OCI-LY1 (cell line): ENCODE results near the gene DDX51.

Source experiments
- H2AFZ ChIP-seq: fragments of 200-600 bp; sonication (generic), shearing (Covaris generic); 2 replicates; pipeline ENCODE4 v1.6.0; 2014; ENCODE audit warnings: antibody characterized with exemption, mild to moderate bottlenecking, low read length
- H3F3A ChIP-seq: fragments of 200-600 bp; sonication (generic), shearing (Covaris generic); 2 replicates; pipeline ENCODE4 v1.6.0; 2014; ENCODE audit warnings: mild to moderate bottlenecking, antibody characterized with exemption, low read length, moderate library complexity; ENCODE audit not compliant: insufficient read depth
- H3K27ac ChIP-seq: fragments of 200-600 bp; sonication (generic); 2 replicates; pipeline ENCODE4 v1.5.1; 2014; ENCODE audit warnings: low read length, mixed run types, mild to moderate bottlenecking, low read depth; ENCODE audit not compliant: poor library complexity, severe bottlenecking
- H3K27me3 ChIP-seq: fragments of 200-600 bp; sonication (generic); 2 replicates; pipeline ENCODE4 v1.6.0; 2014; ENCODE audit warnings: antibody characterized with exemption, mild to moderate bottlenecking, low read length, moderate library complexity; ENCODE audit not compliant: insufficient read depth
- H3K36me3 ChIP-seq: fragments of 200-600 bp; sonication (generic); 2 replicates; pipeline ENCODE4 v1.6.1; 2014; ENCODE audit warnings: mild to moderate bottlenecking, antibody characterized with exemption, low read length, moderate library complexity, mixed read lengths; ENCODE audit not compliant: insufficient read depth
- H3K4me1 ChIP-seq: fragments of 200-600 bp; sonication (generic); 2 replicates; pipeline ENCODE4 v1.5.1; 2014; ENCODE audit warnings: mild to moderate bottlenecking, low read length, moderate library complexity; ENCODE audit not compliant: insufficient read depth, severe bottlenecking
- H3K4me2 ChIP-seq: fragments of 200-600 bp; sonication (generic), shearing (Covaris generic); 2 replicates; pipeline ENCODE4 v1.6.1; 2014; ENCODE audit warnings: low read length
- H3K4me3 ChIP-seq: fragments of 200-600 bp; sonication (generic); 2 replicates; pipeline ENCODE4 v1.5.1; 2014; ENCODE audit warnings: low read length, low read depth, mild to moderate bottlenecking, mixed read lengths; ENCODE audit not compliant: poor library complexity, severe bottlenecking
- H3K79me2 ChIP-seq: fragments of 200-600 bp; shearing (Covaris generic); 2 replicates; pipeline ENCODE4 v1.6.1; 2016; ENCODE audit warnings: mixed run types, low read length, mixed read lengths; ENCODE audit not compliant: insufficient read depth
- H3K9ac ChIP-seq: fragments of 200-600 bp; sonication (generic), shearing (Covaris generic); 2 replicates; pipeline ENCODE4 v1.6.1; 2014; ENCODE audit warnings: mild to moderate bottlenecking, low read length, mixed read lengths
- H3K9me2 ChIP-seq: fragments of 200-600 bp; sonication (generic), shearing (Covaris generic); 2 replicates; pipeline ENCODE4 v1.6.1; 2014; ENCODE audit warnings: low read depth, mild to moderate bottlenecking, low read length, mixed read lengths
- H3K9me3 ChIP-seq: fragments of 200-600 bp; shearing (Covaris generic); 2 replicates; pipeline ENCODE4 v1.6.1; 2014; ENCODE audit warnings: low read length, mixed read lengths
- H4K20me1 ChIP-seq: fragments of 200-600 bp; sonication (generic), shearing (Covaris generic); 2 replicates; pipeline ENCODE4 v1.6.0; 2016; ENCODE audit warnings: mild to moderate bottlenecking, low read length; ENCODE audit not compliant: insufficient read depth
- EZH2 ChIP-seq: fragments of 200-600 bp; sonication (generic), shearing (Covaris generic); IDR thresholded peaks from 2 replicates; pipeline ENCODE4 v1.8.0; 2017; ENCODE audit warnings: borderline replicate concordance, mixed run types, mild to moderate bottlenecking, antibody characterized with exemption, low read length, moderate library complexity, mixed read lengths
- TF ChIP-seq, protein P1 (sequence below): fragments of 200-600 bp; sonication (generic), shearing (Covaris generic); IDR thresholded peaks from 2 replicates; pipeline ENCODE4 v1.5.1; 2017; ENCODE audit warnings: mild to moderate bottlenecking, antibody characterized with exemption, low read length, moderate library complexity, mixed read lengths

Gene DDX51

DNA sequence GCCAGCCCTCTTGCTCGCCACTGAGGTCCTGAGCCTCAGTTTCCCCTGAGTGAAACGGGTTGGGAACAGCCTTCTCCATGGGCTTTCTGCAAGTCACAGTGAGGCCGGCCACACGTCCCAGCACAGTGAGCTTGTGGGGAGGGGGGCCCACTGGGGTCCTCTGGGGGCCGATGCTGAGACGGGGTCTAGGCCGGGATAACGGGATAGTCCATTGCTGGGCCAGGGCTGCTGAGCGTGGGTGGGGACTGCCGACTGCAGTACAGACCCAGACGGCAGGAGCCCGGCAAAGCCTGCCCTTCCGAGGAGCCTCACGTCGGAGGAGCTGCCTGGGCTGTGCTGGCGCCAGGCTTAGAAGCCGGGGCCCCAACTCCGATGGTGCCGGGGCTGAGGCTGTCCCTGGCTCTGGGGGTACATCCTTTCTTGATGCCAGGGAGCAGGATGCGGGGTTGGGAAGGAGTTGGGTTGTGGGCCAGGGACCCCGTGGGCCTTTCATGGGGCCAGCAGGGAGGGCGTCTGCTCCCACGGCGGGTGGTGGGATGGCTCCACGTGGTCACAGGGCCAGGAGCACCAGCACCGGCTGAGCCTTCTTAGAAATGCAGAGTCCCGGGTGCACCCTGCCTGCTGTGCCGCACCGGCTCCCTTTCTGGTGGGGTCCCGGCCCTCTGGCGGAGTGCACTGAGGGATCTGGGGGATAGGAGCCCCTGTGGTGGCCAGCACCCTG is 24.4 kb upstream of the DDX51 start:
- Histone ChIP-seq H3K9me2 (no peaks in the 10 kb centered on the region), H3K4me3 (no peak overlapping the region), H3K9me3 (no peaks in the 10 kb centered on the region), H3K4me2 (no peak overlapping the region), H3K36me3 (no peaks in the 10 kb centered on the region), H3K27ac (no peak overlapping the region), H3K4me1 (no peaks in the 10 kb centered on the region), H3F3A (no peaks in the 10 kb centered on the region), H3K9ac (no peak overlapping the region), H3K27me3 (no peaks in the 10 kb centered on the region), H4K20me1 (no peaks in the 10 kb centered on the region), H3K79me2 (no peaks in the 10 kb centered on the region), H2AFZ (no peak overlapping the region)
- TF ChIP-seq, protein P1, sequence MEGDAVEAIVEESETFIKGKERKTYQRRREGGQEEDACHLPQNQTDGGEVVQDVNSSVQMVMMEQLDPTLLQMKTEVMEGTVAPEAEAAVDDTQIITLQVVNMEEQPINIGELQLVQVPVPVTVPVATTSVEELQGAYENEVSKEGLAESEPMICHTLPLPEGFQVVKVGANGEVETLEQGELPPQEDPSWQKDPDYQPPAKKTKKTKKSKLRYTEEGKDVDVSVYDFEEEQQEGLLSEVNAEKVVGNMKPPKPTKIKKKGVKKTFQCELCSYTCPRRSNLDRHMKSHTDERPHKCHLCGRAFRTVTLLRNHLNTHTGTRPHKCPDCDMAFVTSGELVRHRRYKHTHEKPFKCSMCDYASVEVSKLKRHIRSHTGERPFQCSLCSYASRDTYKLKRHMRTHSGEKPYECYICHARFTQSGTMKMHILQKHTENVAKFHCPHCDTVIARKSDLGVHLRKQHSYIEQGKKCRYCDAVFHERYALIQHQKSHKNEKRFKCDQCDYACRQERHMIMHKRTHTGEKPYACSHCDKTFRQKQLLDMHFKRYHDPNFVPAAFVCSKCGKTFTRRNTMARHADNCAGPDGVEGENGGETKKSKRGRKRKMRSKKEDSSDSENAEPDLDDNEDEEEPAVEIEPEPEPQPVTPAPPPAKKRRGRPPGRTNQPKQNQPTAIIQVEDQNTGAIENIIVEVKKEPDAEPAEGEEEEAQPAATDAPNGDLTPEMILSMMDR = no peak

DNA sequence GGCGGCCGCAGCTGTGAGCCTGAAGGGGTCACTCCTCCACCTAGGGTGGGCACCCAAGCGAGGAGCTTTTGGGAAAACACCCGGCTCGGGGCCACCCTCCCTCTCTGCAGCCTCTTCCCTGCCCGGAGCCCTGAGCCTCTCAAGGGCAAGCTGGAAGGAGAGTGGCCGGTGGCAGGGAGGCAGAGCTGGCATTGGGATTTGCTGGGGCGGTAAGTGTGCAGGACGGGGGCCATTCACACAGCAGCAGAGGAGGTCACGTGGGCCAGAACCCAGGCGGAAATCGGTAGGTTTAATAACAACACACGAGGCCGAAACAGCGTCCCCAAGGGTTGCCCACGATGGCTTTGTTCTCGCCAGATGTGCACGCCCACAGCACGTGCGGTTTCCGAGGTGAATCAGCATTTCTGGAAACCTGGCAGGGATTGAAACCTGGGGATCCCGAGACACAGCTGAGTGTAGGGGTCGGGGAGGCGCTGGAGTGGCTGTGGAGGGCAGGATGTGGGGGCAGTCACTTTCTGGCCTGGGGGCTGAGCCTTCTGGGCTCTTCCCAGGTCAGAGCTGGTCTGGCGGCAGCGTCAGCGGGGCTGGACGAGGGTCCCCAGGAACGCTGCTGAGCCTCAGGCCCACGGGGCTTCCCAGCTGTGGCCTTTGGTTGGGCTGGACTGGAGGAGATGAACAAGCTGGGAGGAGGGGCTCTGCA is 23.6 kb upstream of the DDX51 start:
- Histone ChIP-seq H3K9me3 (no peaks in the 10 kb centered on the region), H3K4me1 (no peaks in the 10 kb centered on the region), H3F3A (no peaks in the 10 kb centered on the region), H3K79me2 (no peaks in the 10 kb centered on the region), H2AFZ (no peak overlapping the region), H3K27ac (no peak overlapping the region), H3K4me3 (no peak overlapping the region), H3K9me2 (no peaks in the 10 kb centered on the region), H3K4me2 (peak overlapping the region; percentile 28; the same call in 1 of the 2 replicates), H4K20me1 (no peaks in the 10 kb centered on the region), H3K27me3 (no peaks in the 10 kb centered on the region), H3K36me3 (no peaks in the 10 kb centered on the region), H3K9ac (no peak overlapping the region)
- TF ChIP-seq, protein P1 = no peak
- TF ChIP-seq EZH2 = no peak

DNA sequence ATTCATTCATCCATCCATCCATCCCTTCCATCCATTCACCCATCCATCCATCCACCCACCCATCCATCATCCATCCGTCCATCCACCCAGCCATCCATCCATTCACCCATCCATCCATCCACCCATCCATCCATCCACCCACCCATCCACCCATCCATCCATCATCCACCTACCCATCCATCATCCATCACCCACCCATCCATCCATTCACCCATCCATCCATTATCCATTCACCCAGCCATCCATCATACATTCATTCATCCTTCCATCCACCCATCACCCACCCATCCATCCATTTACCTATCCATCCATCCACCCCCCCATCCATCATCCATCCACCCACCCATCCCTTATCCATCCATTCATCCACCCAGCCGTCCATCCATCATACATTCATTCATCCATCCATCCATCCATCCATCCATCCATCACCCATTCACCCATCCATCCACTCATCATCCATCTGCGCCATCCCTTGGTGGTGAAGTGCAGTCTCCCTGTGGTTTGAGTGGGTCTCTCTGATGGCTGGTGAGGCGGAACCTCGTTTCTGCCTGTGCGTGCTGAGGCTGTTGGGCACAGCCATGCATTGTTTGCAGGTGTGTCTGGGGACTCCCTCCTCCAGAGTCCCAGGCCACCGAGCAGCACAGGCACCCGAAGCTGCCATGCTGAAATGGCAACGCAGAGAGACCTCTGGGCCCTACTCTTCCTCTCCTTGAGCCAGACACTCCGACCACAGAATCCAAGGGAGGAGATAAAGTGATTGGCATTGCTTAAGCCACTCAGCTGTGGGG is 22.9 kb upstream of the DDX51 start:
- Histone ChIP-seq H2AFZ (no peak overlapping the region), H3K27ac (no peak overlapping the region), H3K4me2 (no peak overlapping the region), H3K9me2 (no peaks in the 10 kb centered on the region), H3K4me1 (no peaks in the 10 kb centered on the region), H4K20me1 (no peaks in the 10 kb centered on the region), H3K9me3 (no peaks in the 10 kb centered on the region), H3K9ac (no peak overlapping the region), H3K36me3 (no peaks in the 10 kb centered on the region), H3F3A (no peaks in the 10 kb centered on the region), H3K27me3 (no peaks in the 10 kb centered on the region), H3K79me2 (no peaks in the 10 kb centered on the region), H3K4me3 (no peak overlapping the region)
- TF ChIP-seq, protein P1 = no peak
- no peak for TF ChIP-seq EZH2
